Neural cell (in vitro differentiated cells): Measurements from ENCODE around the gene ABCA10.

ENCODE experiments used
- CTCF ChIP-seq: fragments of 450-650 bp; IDR thresholded peaks from 2 replicates; pipeline ENCODE4 v1.5.1; 2014; ENCODE audit warnings: antibody characterized with exemption, mild to moderate bottlenecking, moderate library complexity; ENCODE audit not compliant: poor library complexity, severe bottlenecking
- EP300 ChIP-seq: fragments of 450-650 bp; conservative IDR thresholded peaks from 2 replicates; pipeline ENCODE4 v1.6.1; 2014; ENCODE audit warnings: antibody characterized with exemption, mild to moderate bottlenecking, moderate library complexity; ENCODE audit not compliant: poor library complexity, severe bottlenecking
- EZH2 ChIP-seq: fragments of 200-600, 300-800 bp; shearing (Covaris generic), sonication (generic); IDR thresholded peaks from 2 replicates; pipeline ENCODE4 v1.6.1; 2014; ENCODE audit warnings: antibody characterized with exemption, low read length, borderline replicate concordance, mild to moderate bottlenecking; ENCODE audit not compliant: insufficient read depth, poor library complexity, severe bottlenecking
- MXI1 ChIP-seq: fragments of 450-650 bp; conservative IDR thresholded peaks from 2 replicates; pipeline ENCODE4 v1.6.1; 2014; ENCODE audit warnings: antibody characterized with exemption, mild to moderate bottlenecking; ENCODE audit not compliant: poor library complexity, severe bottlenecking
- POLR2AphosphoS5 ChIP-seq: IDR thresholded peaks from 2 replicates; pipeline ENCODE4 v1.6.1; 2012
- RAD21 ChIP-seq: fragments of 450-650 bp; conservative IDR thresholded peaks from 2 replicates; pipeline ENCODE4 v1.6.1; 2014; ENCODE audit warnings: antibody characterized with exemption, mild to moderate bottlenecking, moderate library complexity

- TF ChIP-seq CTCF: no peak
- no peak for TF ChIP-seq RAD21
- no peak for TF ChIP-seq EZH2
- no peak for TF ChIP-seq POLR2AphosphoS5
- no peak for TF ChIP-seq MXI1
- TF ChIP-seq EP300: no peak
Measured at GRCh38 chr17:69250641-69251040, 22.0 kb upstream of the ABCA10 start.
